Right atrium auricular region (tissue), 2 donors: ENCODE data around the gene PLCL1. TPM values are rescaled to one million over a fixed set of nuclear protein-coding genes. Genes with fewer than 3 reads are reported as not detected.

Experiments
- DNase-seq: peaks from one replicate; pipeline ENCODE4 v3.0.0-alpha.2; 2019; ENCODE audit warnings: low spot score
- H3K27ac ChIP-seq, 2 donors: fragments of 200-600 bp; sonication (generic); 1 replicate in 1 of 2; 2 replicates in 1 of 2; pipeline ENCODE4 v1.5.1; 2016 to 2019
- H3K27me3 ChIP-seq, 2 donors: fragments of 200-600 bp; sonication (generic); one replicate each; pipeline versions ENCODE4 v1.5.1 to v1.6.0; 2017 to 2019
- H3K36me3 ChIP-seq: fragments of 200-600 bp; sonication (generic); one replicate; pipeline ENCODE4 v1.5.1; 2016
- H3K4me1 ChIP-seq, 2 donors: fragments of 200-600 bp; sonication (generic); one replicate each; pipeline versions ENCODE4 v1.5.1 to v1.6.0; 2017 to 2019
- H3K4me3 ChIP-seq, 2 donors: fragments of 200-600 bp; sonication (generic); 1 replicate in 1 of 2; 2 replicates in 1 of 2; pipeline ENCODE4 v1.5.1; 2017 to 2019; ENCODE audit warnings: mild to moderate bottlenecking in 1 of 2, moderate library complexity in 1 of 2
- H3K9me3 ChIP-seq, 2 donors: fragments of 200-600 bp; sonication (generic); one replicate each; pipeline ENCODE4 v1.5.1; 2019
- CTCF ChIP-seq, 2 donors: fragments of 200-600 bp; sonication (generic); IDR thresholded peaks; one replicate each; pipeline ENCODE4 v1.5.1; 2019; ENCODE audit warnings: antibody characterized with exemption in 2 of 2
- total RNA-seq, 2 donors: library from RNA; depleted of rRNA; stranded (reverse); fragments of >200 nt; gene quantifications; one replicate each; pipeline ENCODE4 v1.1.0, GENCODE V29; 2016

Gene PLCL1
- total RNA-seq, 2 donors from 2014 or later: 26.8 to 32.0 TPM

GRCh38 chr2:197972061-197972460 is 167.7 kb downstream of the PLCL1 start:
- no peak for TF ChIP-seq CTCF (IDR thresholded peaks at IDR 0.05)
- Histone ChIP-seq H3K27ac (peak overlapping the region in 1 of 2 donors; percentile 36), H3K4me1 (peaks cover 0 to 9% of the 10 kb centered on the region in 2 donors), H3K27me3 (no peaks in the 10 kb centered on the region), H3K9me3 (no peaks in the 10 kb centered on the region), H3K36me3 (no peaks in the 10 kb centered on the region), H3K4me3 (no peak overlapping the region)
- peak; percentile 66 for DNase-seq

- no peak for TF ChIP-seq CTCF (IDR thresholded peaks at IDR 0.05)
- Histone ChIP-seq H3K4me1 (peaks cover 0 to 13% of the 10 kb centered on the region in 2 donors), H3K27me3 (no peaks in the 10 kb centered on the region), H3K36me3 (no peaks in the 10 kb centered on the region), H3K27ac (peak overlapping the region in 1 of 2 donors; percentile 36), H3K4me3 (no peak overlapping the region), H3K9me3 (no peaks in the 10 kb centered on the region)
- no peak for DNase-seq
Measured at GRCh38 chr2:197972587-197972986, 168.2 kb downstream of the PLCL1 start.

GRCh38 chr2:197973772-197974171 is 169.4 kb downstream of the PLCL1 start:
- TF ChIP-seq CTCF (IDR thresholded peaks at IDR 0.05): no peak
- H3K9me3 ChIP-seq: no peaks in the 10 kb centered on the region
- peaks cover 0 to 10% of the 10 kb centered on the region in 2 donors for H3K4me1 ChIP-seq
- no peak overlapping the region for H3K4me3 ChIP-seq
- H3K27me3 ChIP-seq: no peaks in the 10 kb centered on the region
- no peak overlapping the region for H3K27ac ChIP-seq
- DNase-seq: no peak
- no peaks in the 10 kb centered on the region for H3K36me3 ChIP-seq

GRCh38 chr2:197975931-197976519 is 171.6 kb downstream of the PLCL1 start:
- peaks cover 0 to 5% of the 10 kb centered on the region in 2 donors for H3K4me1 ChIP-seq
- no peak for DNase-seq
- H3K27ac ChIP-seq: no peak overlapping the region
- no peaks in the 10 kb centered on the region for H3K9me3 ChIP-seq
- H3K4me3 ChIP-seq: no peak overlapping the region
- no peak for TF ChIP-seq CTCF (IDR thresholded peaks at IDR 0.05)
- no peaks in the 10 kb centered on the region for H3K36me3 ChIP-seq
- no peaks in the 10 kb centered on the region for H3K27me3 ChIP-seq

- Histone ChIP-seq H3K36me3 (no peaks in the 10 kb centered on the region), H3K4me1 (peaks cover 0 to 5% of the 10 kb centered on the region in 2 donors), H3K9me3 (no peaks in the 10 kb centered on the region), H3K27ac (no peak overlapping the region), H3K27me3 (no peaks in the 10 kb centered on the region), H3K4me3 (no peak overlapping the region)
- DNase-seq: no peak
- TF ChIP-seq CTCF (IDR thresholded peaks at IDR 0.05): no peak
Measured at GRCh38 chr2:197978971-197979370, 174.6 kb downstream of the PLCL1 start.

- H3K4me3 ChIP-seq: no peak overlapping the region
- H3K36me3 ChIP-seq: no peaks in the 10 kb centered on the region
- no peak for DNase-seq
- H3K9me3 ChIP-seq: no peaks in the 10 kb centered on the region
- no peaks in the 10 kb centered on the region for H3K27me3 ChIP-seq
- TF ChIP-seq CTCF (IDR thresholded peaks at IDR 0.05): no peak
- H3K4me1 ChIP-seq: no peaks in the 10 kb centered on the region
- no peak overlapping the region for H3K27ac ChIP-seq
Measured at GRCh38 chr2:197982565-197982964, 178.2 kb downstream of the PLCL1 start.
